Smooth muscle cell (in vitro differentiated cells): Measurements from ENCODE around the gene MAP3K1. TPM values are rescaled to one million over a fixed set of nuclear protein-coding genes. Genes with fewer than 3 reads are reported as not detected.

Experiments
- DNase-seq: peaks from one replicate; lab custom pipeline; 2025; ENCODE audit not compliant: unreplicated experiment; lab: John Stamatoyannopoulos, UW
- H2AFZ ChIP-seq: fragments of 200-600 bp; sonication (generic); 2 replicates; pipeline ENCODE4 v1.6.0; 2016; ENCODE audit warnings: antibody characterized with exemption, low read depth, mild to moderate bottlenecking
- H3F3A ChIP-seq: fragments of 200-600 bp; sonication (generic); 2 replicates; pipeline ENCODE4 v1.6.0; 2017; ENCODE audit warnings: antibody characterized with exemption, low read depth
- H3K27ac ChIP-seq: fragments of 200-600 bp; sonication (generic); 2 replicates; pipeline ENCODE4 v1.5.1; 2016; ENCODE audit warnings: low read depth, mild to moderate bottlenecking
- H3K27me3 ChIP-seq: fragments of 200-600 bp; sonication (generic); 2 replicates; pipeline ENCODE4 v1.6.1; 2016; ENCODE audit warnings: low read depth, mild to moderate bottlenecking
- H3K36me3 ChIP-seq: fragments of 200-600 bp; sonication (generic); 2 replicates; pipeline ENCODE4 v1.5.1; 2016; ENCODE audit warnings: low read depth
- H3K4me1 ChIP-seq: fragments of 200-600 bp; sonication (generic); 2 replicates; pipeline ENCODE4 v1.5.1; 2016; ENCODE audit warnings: low read depth
- H3K4me2 ChIP-seq: fragments of 200-600 bp; sonication (generic); 2 replicates; pipeline ENCODE4 v1.6.0; 2016; ENCODE audit warnings: mild to moderate bottlenecking
- H3K4me3 ChIP-seq: fragments of 200-600 bp; sonication (generic); 2 replicates; pipeline ENCODE4 v1.5.1; 2016; ENCODE audit warnings: mild to moderate bottlenecking
- H3K79me2 ChIP-seq: fragments of 200-600 bp; sonication (generic); 2 replicates; pipeline ENCODE4 v1.6.0; 2016; ENCODE audit warnings: low read depth, mild to moderate bottlenecking
- H3K9ac ChIP-seq: fragments of 200-600 bp; sonication (generic); 2 replicates; pipeline ENCODE4 v1.6.0; 2016; ENCODE audit warnings: low read depth
- H3K9me3 ChIP-seq: fragments of 200-600 bp; sonication (generic); replicated peaks from 2 replicates; pipeline ENCODE4 v1.5.1; 2016; ENCODE audit warnings: low read depth
- H4K20me1 ChIP-seq: fragments of 200-600 bp; sonication (generic); 2 replicates; pipeline ENCODE4 v1.6.0; 2016; ENCODE audit warnings: low read depth
- WGBS: methylation state at CpG from one replicate; pipeline ENCODE4 v1.1.7; 2016; ENCODE audit warnings: low lambda C conversion rate; 5-methylcytosine and 5-hydroxymethylcytosine counted together
- polyA plus RNA-seq: library from polyadenylated mRNA; unstranded; fragments of >200 nt; fragmentation: Nextera tagmentation; extraction: Ambion mirVana; gene quantifications from 2 replicates; pipeline ENCODE4 v1.2.1, GENCODE V29; 2016
- total RNA-seq: library from RNA; depleted of rRNA; stranded (reverse); fragments of >200 nt; gene quantifications from 2 replicates; pipeline ENCODE4 v1.2.3, GENCODE V29; 2014
- TF ChIP-seq, protein P1 (sequence below): fragments of 200-600 bp; sonication (generic); IDR thresholded peaks from 2 replicates; pipeline ENCODE4 v1.5.1; 2017; ENCODE audit warnings: borderline replicate concordance, mild to moderate bottlenecking, antibody characterized with exemption; ENCODE audit not compliant: insufficient read depth, poor library complexity, severe bottlenecking

The MAP3K1 gene
- total and polyA plus RNA-seq, 2 experiments from 2014 or later = 11.2 to 30.1 TPM

DNA sequence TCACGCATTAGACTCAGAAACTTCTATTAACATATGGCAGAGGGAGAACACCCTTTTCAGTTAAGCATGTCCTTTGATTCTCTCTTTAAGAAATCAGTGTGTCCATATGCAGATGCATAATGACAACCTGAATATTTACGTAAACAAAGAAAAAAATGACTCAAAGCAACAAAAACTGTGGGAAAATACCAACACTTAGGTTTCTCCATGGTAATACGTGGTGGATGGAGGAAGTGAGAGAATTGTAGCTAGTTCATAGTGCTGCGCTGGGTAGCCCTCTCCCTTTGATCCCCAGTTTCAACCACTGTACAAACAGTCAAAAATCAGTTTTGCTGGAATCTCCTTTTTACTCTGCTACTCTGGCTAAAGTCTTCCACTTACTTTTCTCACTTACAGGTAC is 2.0 kb upstream of the MAP3K1 start:
- Histone ChIP-seq H3K4me2 (no peak overlapping the region), H3K9ac (no peak overlapping the region), H3K27me3 (no peaks in the 10 kb centered on the region), H3K36me3 (no peaks in the 10 kb centered on the region), H3K4me1 (peaks cover 13% of the 10 kb centered on the region), H3K9me3 (no peaks in the 10 kb centered on the region), H3F3A (peaks cover 5% of the 10 kb centered on the region), H4K20me1 (peaks cover 17% of the 10 kb centered on the region), H3K4me3 (no peak overlapping the region), H2AFZ (no peak overlapping the region), H3K79me2 (peaks cover 24% of the 10 kb centered on the region), H3K27ac (no peak overlapping the region)
- DNase-seq = no peak
- TF ChIP-seq, protein P1, sequence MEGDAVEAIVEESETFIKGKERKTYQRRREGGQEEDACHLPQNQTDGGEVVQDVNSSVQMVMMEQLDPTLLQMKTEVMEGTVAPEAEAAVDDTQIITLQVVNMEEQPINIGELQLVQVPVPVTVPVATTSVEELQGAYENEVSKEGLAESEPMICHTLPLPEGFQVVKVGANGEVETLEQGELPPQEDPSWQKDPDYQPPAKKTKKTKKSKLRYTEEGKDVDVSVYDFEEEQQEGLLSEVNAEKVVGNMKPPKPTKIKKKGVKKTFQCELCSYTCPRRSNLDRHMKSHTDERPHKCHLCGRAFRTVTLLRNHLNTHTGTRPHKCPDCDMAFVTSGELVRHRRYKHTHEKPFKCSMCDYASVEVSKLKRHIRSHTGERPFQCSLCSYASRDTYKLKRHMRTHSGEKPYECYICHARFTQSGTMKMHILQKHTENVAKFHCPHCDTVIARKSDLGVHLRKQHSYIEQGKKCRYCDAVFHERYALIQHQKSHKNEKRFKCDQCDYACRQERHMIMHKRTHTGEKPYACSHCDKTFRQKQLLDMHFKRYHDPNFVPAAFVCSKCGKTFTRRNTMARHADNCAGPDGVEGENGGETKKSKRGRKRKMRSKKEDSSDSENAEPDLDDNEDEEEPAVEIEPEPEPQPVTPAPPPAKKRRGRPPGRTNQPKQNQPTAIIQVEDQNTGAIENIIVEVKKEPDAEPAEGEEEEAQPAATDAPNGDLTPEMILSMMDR = no peak
- WGBS = 90% methylated on average over 4 of the region's 4 CpGs

DNA sequence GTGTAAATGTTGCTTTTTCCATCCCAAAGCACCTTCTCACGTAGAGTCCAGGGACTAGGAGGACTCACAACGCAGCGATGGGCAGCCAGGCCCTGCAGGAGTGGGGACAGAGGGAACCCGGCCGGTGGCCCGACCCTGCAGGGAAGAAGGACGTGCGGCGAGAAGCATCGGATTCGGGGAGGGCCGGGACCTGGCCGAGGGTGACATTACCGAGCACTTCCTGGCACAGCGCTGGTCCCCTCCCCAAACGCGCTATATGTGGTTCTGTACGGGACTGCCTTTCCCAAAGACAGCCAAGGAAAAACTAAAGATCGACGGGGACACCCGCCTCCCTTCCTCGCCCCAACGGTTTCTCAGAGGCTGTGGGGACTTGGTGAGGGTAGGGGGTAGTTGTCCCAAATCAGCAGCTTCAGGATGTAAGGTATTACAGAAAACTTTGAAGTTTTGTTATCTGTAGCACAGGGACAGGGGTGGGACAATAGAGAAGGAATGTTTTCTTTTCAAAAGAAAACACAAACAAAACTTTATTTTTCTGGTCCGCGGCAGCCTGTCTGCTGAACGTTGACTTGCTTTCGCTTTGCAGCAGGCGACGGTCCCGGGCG is 887 bp upstream of the MAP3K1 start:
- Histone ChIP-seq H3K4me1 (peaks cover 19% of the 10 kb centered on the region), H3K79me2 (peaks cover 36% of the 10 kb centered on the region), H3K9me3 (no peaks in the 10 kb centered on the region), H3F3A (peaks cover 5% of the 10 kb centered on the region), H2AFZ (peak overlapping the region; percentile 97), H4K20me1 (peaks cover 27% of the 10 kb centered on the region), H3K27me3 (no peaks in the 10 kb centered on the region), H3K4me3 (peak overlapping the region; percentile 96), H3K36me3 (no peaks in the 10 kb centered on the region), H3K9ac (peak overlapping the region; percentile 76), H3K27ac (peak overlapping the region; percentile 5), H3K4me2 (peak overlapping the region; percentile 95)
- DNase-seq = no peak
- TF ChIP-seq, protein P1 = no peak
- WGBS = 2% methylated on average over 30 of the region's 31 CpGs

DNA sequence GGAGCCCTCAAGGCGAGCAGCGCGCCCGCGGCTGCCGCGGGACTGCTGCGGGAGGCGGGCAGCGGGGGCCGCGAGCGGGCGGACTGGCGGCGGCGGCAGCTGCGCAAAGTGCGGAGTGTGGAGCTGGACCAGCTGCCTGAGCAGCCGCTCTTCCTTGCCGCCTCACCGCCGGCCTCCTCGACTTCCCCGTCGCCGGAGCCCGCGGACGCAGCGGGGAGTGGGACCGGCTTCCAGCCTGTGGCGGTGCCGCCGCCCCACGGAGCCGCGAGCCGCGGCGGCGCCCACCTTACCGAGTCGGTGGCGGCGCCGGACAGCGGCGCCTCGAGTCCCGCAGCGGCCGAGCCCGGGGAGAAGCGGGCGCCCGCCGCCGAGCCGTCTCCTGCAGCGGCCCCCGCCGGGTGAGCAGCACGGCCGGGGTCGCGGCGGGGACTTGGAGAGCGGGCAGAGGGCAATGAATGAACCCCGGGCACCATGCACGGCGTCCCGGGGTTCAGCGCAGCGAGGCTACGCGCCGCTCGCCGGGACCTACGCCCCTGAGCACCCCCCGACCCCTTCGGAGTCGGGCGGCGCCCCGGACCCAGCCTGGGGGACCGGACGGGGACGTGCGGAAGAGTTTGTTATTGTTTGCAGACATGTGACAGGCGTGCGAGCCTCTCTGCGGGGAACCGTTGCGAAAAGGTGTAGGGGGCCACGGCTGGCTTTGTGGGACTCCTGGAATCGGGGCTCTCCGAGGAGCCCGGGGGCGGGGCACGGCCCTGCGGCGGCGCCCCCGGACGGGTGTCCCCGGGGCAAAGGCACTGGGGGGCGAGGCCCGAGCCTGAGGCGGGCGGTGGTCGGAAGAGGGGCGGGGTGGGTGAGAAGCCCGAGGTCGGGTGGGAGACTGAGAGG is 553 bp downstream of the MAP3K1 start:
- Histone ChIP-seq H3K4me1 (peaks cover 19% of the 10 kb centered on the region), H3K79me2 (peaks cover 50% of the 10 kb centered on the region), H3K9me3 (no peaks in the 10 kb centered on the region), H3K27ac (peak overlapping the region; percentile 53), H3F3A (peaks cover 5% of the 10 kb centered on the region), H4K20me1 (peaks cover 36% of the 10 kb centered on the region), H3K27me3 (no peaks in the 10 kb centered on the region), H2AFZ (peak overlapping the region; percentile 97), H3K36me3 (no peaks in the 10 kb centered on the region), H3K4me3 (peak overlapping the region; percentile 96), H3K9ac (peak overlapping the region; percentile 76), H3K4me2 (peak overlapping the region; percentile 95)
- 1% methylated on average over 110 of the region's 116 CpGs for WGBS
- DNase-seq = peak; percentile 64
- TF ChIP-seq, protein P1 = no peak
